Measurements from ENCODE around the gene TSPAN9. TPM values are rescaled to one million over a fixed set of nuclear protein-coding genes. Genes with fewer than 3 reads are reported as not detected.
A peak's percentile ranks its signal among the peaks of the same experiment; 100 is the strongest.

The TSPAN9 gene
- total and polyA plus RNA-seq, 2 experiments from 2014 or later = 6.0 to 31.5 TPM

DNA sequence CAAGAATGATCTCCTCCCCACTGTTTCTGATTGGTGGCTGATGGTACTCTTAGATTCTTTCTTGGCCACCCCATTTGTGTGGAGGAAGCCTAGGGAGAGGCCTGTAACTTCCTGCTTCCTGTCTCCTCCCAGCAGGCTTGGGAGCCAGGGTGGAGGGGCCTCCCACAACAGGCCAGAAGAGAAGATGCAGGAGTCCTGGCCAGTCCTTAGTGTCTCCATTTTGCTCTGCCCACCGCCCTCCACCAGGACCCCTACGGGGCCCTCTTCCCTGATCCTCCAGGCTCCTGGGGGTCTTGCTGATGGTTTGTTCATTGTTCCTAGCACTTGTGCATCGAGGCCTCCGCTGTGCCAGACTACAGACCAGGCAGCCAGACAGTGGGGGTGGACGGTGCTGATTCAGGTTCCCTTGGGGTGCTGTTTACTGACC is 6.8 kb downstream of the TSPAN9 start:
- 0 out of 2 replicates have a peak, but pooled peaks cover 9% of the 10 kb centered on the region for H3F3A ChIP-seq (replicated peaks; ENCODE audit: low read depth)
- peaks cover 31% of the 10 kb centered on the region for H3K4me1 Mint-ChIP-seq
- H4K20me1 ChIP-seq (replicated peaks; ENCODE audit: insufficient read depth) = peaks cover 10% of the 10 kb centered on the region; the same call in 1 of the 2 replicates
- H2AFZ ChIP-seq = no peak overlapping the region
- peaks cover 23% of the 10 kb centered on the region for H3K27me3 Mint-ChIP-seq (ENCODE audit: insufficient read depth, low read depth, poor library complexity)
- ATAC-seq (peak; percentile 35), DNase-seq (ENCODE audit: low spot score) (no peak)
- peaks cover 13% of the 10 kb centered on the region for H3K36me3 Mint-ChIP-seq (ENCODE audit: low read depth)
- no peak overlapping the region for H3K4me3 ChIP-seq
- 0 out of 2 replicates have a peak overlapping the region, but pooled peaks have one; percentile 43 for H3K27ac Mint-ChIP-seq
- H3K4me2 ChIP-seq = peak overlapping the region; percentile 63
- H3K36me3 ChIP-seq (ENCODE audit: insufficient read depth) = no peaks in the 10 kb centered on the region; the same call in 1 of the 2 replicates
- peak overlapping the region; percentile 53; the same call in 1 of the 3 replicates for H3K4me3 Mint-ChIP-seq
- H3K27ac ChIP-seq (ENCODE audit: low read depth) = peak overlapping the region; percentile 87
- no peak for TF ChIP-seq JUNB (IDR thresholded peaks at IDR 0.05; ENCODE audit: unreplicated experiment)
- TF ChIP-seq, protein P1, sequence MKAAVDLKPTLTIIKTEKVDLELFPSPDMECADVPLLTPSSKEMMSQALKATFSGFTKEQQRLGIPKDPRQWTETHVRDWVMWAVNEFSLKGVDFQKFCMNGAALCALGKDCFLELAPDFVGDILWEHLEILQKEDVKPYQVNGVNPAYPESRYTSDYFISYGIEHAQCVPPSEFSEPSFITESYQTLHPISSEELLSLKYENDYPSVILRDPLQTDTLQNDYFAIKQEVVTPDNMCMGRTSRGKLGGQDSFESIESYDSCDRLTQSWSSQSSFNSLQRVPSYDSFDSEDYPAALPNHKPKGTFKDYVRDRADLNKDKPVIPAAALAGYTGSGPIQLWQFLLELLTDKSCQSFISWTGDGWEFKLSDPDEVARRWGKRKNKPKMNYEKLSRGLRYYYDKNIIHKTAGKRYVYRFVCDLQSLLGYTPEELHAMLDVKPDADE (IDR thresholded peaks at IDR 0.05) = no peak
- TF ChIP-seq, protein P2, sequence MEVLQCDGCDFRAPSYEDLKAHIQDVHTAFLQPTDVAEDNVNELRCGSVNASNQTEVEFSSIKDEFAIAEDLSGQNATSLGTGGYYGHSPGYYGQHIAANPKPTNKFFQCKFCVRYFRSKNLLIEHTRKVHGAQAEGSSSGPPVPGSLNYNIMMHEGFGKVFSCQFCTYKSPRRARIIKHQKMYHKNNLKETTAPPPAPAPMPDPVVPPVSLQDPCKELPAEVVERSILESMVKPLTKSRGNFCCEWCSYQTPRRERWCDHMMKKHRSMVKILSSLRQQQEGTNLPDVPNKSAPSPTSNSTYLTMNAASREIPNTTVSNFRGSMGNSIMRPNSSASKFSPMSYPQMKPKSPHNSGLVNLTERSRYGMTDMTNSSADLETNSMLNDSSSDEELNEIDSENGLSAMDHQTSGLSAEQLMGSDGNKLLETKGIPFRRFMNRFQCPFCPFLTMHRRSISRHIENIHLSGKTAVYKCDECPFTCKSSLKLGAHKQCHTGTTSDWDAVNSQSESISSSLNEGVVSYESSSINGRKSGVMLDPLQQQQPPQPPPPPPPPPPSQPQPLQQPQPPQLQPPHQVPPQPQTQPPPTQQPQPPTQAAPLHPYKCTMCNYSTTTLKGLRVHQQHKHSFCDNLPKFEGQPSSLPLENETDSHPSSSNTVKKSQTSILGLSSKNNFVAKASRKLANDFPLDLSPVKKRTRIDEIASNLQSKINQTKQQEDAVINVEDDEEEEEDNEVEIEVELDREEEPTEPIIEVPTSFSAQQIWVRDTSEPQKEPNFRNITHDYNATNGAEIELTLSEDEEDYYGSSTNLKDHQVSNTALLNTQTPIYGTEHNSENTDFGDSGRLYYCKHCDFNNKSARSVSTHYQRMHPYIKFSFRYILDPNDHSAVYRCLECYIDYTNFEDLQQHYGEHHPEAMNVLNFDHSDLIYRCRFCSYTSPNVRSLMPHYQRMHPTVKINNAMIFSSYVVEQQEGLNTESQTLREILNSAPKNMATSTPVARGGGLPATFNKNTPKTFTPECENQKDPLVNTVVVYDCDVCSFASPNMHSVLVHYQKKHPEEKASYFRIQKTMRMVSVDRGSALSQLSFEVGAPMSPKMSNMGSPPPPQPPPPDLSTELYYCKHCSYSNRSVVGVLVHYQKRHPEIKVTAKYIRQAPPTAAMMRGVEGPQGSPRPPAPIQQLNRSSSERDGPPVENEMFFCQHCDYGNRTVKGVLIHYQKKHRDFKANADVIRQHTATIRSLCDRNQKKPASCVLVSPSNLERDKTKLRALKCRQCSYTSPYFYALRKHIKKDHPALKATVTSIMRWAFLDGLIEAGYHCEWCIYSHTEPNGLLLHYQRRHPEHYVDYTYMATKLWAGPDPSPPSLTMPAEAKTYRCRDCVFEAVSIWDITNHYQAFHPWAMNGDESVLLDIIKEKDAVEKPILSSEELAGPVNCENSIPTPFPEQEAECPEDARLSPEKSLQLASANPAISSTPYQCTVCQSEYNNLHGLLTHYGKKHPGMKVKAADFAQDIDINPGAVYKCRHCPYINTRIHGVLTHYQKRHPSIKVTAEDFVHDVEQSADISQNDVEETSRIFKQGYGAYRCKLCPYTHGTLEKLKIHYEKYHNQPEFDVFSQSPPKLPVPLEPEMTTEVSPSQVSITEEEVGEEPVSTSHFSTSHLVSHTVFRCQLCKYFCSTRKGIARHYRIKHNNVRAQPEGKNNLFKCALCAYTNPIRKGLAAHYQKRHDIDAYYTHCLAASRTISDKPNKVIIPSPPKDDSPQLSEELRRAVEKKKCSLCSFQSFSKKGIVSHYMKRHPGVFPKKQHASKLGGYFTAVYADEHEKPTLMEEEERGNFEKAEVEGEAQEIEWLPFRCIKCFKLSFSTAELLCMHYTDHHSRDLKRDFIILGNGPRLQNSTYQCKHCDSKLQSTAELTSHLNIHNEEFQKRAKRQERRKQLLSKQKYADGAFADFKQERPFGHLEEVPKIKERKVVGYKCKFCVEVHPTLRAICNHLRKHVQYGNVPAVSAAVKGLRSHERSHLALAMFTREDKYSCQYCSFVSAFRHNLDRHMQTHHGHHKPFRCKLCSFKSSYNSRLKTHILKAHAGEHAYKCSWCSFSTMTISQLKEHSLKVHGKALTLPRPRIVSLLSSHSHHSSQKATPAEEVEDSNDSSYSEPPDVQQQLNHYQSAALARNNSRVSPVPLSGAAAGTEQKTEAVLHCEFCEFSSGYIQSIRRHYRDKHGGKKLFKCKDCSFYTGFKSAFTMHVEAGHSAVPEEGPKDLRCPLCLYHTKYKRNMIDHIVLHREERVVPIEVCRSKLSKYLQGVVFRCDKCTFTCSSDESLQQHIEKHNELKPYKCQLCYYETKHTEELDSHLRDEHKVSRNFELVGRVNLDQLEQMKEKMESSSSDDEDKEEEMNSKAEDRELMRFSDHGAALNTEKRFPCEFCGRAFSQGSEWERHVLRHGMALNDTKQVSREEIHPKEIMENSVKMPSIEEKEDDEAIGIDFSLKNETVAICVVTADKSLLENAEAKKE (CRISPR knock-in tag; IDR thresholded peaks at IDR 0.05) = no peak
- no peak for TF ChIP-seq NANOG (IDR thresholded peaks at IDR 0.05; ENCODE audit: borderline replicate concordance)
- no peak for TF ChIP-seq CREB1 (CRISPR knock-in tag; IDR thresholded peaks at IDR 0.05; ENCODE audit: low read depth)
- no peak for TF ChIP-seq POLR2AphosphoS5 (IDR thresholded peaks at IDR 0.05; ENCODE audit: low read depth)
- TF ChIP-seq EZH2phosphoT487 (IDR thresholded peaks at IDR 0.05; ENCODE audit: unreplicated experiment) = no peak
- TF ChIP-seq STAT1 (IDR thresholded peaks at IDR 0.05; ENCODE audit: unreplicated experiment) = no peak
- TF ChIP-seq EZH2 (IDR thresholded peaks at IDR 0.05; ENCODE audit: low read depth, unreplicated experiment) = no peak
- TF ChIP-seq ZNF331 (CRISPR knock-in tag; IDR thresholded peaks at IDR 0.05; ENCODE audit: low read depth) = no peak
- TF ChIP-seq, protein P3, sequence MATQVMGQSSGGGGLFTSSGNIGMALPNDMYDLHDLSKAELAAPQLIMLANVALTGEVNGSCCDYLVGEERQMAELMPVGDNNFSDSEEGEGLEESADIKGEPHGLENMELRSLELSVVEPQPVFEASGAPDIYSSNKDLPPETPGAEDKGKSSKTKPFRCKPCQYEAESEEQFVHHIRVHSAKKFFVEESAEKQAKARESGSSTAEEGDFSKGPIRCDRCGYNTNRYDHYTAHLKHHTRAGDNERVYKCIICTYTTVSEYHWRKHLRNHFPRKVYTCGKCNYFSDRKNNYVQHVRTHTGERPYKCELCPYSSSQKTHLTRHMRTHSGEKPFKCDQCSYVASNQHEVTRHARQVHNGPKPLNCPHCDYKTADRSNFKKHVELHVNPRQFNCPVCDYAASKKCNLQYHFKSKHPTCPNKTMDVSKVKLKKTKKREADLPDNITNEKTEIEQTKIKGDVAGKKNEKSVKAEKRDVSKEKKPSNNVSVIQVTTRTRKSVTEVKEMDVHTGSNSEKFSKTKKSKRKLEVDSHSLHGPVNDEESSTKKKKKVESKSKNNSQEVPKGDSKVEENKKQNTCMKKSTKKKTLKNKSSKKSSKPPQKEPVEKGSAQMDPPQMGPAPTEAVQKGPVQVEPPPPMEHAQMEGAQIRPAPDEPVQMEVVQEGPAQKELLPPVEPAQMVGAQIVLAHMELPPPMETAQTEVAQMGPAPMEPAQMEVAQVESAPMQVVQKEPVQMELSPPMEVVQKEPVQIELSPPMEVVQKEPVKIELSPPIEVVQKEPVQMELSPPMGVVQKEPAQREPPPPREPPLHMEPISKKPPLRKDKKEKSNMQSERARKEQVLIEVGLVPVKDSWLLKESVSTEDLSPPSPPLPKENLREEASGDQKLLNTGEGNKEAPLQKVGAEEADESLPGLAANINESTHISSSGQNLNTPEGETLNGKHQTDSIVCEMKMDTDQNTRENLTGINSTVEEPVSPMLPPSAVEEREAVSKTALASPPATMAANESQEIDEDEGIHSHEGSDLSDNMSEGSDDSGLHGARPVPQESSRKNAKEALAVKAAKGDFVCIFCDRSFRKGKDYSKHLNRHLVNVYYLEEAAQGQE (IDR thresholded peaks at IDR 0.05; ENCODE audit: unreplicated experiment) = no peak
- H3K79me2 ChIP-seq (replicated peaks; ENCODE audit: insufficient read depth) = peaks cover 4% of the 10 kb centered on the region
- no peaks in the 10 kb centered on the region for H3K9me2 ChIP-seq (ENCODE audit: insufficient read depth)
- H3K27me3 ChIP-seq (ENCODE audit: insufficient read depth) = no peaks in the 10 kb centered on the region
- peaks cover 19% of the 10 kb centered on the region for H3K4me1 ChIP-seq (ENCODE audit: insufficient read depth)
- peaks cover 3% of the 10 kb centered on the region; the same call in 2 of the 3 replicates for H3K9me3 Mint-ChIP-seq
